GM18502 (cell line): ENCODE results near the gene ACTN2.
"Not testable (repeated sequence)": the region's sequence is repeated elsewhere in the genome, so short reads cannot be mapped to it uniquely, and the experiment has no call there.

Source experiments
- ATAC-seq: cut with Tn5 transposase; IDR thresholded peaks from one replicate; pipeline ENCODE4 v1.9.1; 2021; ENCODE audit warnings: mild to moderate bottlenecking; ENCODE audit not compliant: unreplicated experiment, poor library complexity

ACTN2 gene

DNA sequence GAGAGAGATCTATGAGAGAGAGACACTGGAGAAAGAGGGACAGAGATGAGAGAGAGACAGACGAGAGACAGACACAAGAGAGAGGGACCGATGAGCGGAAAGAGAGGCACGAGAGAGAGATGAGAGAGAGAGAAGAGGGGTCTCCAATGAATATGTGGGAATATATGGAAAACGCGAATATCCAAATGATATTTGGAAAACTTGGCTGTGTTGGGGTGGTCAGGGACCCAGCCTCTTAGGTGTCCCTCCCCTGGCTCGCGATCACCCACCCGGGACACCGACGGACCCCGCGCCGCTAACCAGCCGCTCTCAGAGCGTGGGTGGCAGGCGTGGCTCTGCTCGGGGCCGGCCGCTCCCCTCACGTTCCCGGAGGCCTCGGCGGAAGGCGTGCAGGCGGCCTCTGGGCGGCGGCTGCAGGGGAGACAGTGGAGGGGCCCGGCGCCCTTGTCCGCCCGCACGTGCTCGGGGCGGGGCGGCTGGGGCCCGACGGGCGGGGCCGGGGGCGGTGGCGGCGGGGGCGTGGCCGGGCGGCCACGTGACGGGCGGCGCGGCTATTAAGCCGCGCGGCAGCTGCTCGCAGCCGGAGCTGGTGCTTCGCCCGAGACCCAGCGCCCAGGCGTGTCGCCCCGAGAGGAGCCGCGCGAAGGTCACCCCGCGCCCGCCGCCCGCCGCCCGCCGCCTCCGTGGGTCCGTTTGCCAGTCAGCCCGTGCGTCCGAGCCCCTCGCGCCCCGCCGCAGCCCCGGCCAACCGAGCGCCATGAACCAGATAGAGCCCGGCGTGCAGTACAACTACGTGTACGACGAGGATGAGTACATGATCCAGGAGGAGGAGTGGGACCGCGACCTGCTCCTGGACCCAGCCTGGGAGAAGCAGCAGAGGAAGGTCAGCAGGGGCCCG, at the start of gene ACTN2:
Gene ACTN2, plus strand, starts transcription at position 583 of the 898 bp plus-strand sequence. Its CDS starts 175 bp downstream, at position 758.
- peak; percentile 92 for ATAC-seq

DNA sequence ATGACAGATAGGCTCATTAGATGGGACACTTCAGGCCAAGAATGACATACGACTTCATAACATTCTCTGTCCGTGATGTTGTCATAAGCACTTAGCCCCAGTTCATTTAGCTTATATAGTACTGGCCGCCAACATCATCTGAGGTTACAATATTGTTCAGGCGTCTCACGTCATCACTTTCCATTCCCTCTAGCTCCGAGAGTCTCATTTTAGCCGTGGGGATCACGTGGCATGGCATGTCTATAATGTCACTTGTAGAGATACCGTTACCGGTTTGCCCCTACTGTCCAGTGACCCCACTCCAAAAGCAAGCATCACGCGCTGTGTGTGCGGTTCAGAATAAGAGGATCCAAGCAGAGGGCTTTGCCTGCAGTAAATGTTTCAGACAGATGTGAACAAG, 47.4 kb upstream of the ACTN2 start:
- ATAC-seq, result no peak

DNA sequence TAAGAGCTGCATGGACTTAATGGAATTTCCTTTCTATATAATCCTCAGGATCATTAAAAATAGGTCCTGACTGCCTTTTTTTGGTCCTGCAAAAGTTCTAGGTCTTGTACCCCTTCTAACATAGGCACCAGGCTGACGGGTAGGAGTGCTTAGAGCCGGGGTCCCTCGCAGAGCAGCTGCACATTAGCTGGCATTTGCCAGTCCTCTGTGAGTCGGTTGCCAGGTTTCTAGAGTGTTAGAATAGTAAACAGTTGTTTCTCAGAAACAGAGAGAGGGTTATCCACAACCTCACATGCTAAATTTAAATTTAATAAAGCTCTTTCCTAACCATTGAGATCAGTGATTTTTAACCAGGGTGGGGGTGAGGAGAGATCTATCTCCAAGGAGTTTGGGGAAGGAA, 46.6 kb upstream of the ACTN2 start:
- no peak for ATAC-seq

DNA sequence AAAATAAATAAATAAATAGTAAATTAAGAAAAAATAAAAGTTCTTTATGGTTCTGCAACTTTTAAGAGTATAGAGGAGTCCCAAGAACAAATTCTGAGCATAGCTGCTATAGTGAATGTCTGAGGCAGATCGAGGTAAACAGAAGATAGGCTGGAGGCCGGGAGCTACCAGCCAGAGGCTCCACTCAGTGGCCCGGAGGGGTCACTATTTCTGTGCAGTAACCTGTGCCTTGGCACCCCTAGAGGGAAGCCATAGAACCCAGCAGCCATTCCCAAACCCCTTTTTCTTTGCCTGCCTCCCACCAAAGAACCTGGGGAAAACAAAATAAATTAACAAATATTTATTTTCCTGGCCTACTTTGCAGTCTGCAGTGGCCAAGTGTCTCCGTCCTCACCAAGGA, 43.5 kb upstream of the ACTN2 start:
- ATAC-seq, result no peak

DNA sequence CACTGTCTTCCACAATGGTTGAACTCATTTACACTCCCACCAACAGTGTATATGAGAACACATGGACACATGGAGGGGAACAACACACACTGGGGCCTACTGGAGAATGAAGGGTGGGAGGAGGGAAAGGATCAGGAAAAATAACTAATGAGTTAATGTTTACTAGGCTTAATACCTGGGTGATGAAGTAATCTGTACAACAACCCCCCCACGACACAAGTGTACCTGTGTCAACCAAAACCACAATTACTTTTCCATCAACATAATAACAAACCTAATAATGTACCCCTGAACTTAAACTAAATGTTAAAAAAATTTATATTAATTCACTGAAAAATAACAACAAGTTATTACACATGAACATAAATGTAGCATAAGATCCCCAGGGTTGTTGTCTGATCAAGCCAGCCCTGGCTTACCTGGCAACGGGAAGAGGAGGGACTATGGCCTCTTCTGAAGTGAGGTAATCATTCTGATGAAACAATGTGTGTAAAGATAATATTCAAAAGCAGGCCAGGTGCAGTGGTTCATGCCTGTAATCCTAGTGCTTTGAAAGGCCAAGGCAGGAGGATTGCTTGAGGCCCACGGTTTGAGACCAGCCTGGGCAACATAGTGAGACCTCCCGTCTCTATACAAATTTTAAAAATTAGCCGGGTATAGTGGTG, 41.2 kb upstream of the ACTN2 start:
- no peak for ATAC-seq

DNA sequence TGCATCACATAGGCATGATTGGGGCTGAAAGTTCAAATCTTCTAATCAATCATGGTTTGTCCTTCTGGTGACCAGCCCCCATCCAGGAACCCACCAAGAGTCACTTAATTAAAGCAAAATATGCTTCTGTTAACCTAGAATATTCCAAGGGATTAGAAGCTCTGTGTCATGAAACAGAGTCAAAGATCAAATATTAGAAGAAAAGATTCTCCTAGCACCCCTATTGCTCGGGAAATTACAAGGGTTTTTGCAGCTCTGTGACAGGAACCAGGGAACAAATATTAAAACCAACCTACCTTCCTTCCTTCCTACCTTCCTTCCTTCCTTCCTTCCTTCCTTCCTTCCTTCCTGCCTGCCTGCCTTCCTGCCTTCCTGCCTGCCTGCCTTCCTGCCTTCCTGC, 31.8 kb upstream of the ACTN2 start:
- no peak for ATAC-seq

DNA sequence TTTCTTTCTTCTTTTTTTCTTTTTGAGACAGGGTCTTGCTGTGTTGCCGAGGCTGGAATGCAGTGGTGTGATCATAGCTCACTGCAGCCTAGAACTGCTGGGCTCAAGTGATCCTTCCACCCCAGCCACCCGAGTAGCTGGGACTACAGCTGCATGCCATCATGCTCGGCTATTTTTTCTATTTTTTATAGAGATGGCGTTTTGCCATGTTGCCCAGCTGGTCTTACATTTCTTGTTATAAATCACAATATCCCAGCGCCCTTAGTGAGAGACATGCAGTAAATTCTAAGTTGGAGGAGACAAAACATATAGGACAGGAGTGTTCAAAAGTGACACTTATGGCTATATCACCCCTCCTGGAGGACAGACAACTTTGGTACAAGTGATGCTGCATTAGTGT, 31.3 kb upstream of the ACTN2 start:
- ATAC-seq, result no peak

DNA sequence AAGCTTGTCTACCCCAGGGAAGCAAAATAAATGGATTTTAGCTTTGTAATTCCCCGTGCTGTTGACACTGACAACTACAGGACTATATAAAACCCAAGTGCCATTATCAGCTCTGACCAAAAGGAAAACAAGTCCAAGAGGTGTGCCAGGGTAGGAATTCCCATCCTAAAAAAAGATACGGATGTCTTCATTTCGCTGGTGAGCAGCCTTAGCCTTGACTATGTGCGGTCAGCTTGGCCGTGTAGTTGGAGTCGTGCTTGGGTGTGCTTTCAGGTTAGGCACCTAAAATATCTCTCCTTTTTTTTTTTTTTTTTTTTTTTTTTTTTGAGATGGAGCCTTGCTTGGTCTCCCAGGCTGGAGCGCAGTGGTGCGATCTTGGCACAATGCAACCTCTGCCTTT, 28.9 kb upstream of the ACTN2 start:
- no peak for ATAC-seq

DNA sequence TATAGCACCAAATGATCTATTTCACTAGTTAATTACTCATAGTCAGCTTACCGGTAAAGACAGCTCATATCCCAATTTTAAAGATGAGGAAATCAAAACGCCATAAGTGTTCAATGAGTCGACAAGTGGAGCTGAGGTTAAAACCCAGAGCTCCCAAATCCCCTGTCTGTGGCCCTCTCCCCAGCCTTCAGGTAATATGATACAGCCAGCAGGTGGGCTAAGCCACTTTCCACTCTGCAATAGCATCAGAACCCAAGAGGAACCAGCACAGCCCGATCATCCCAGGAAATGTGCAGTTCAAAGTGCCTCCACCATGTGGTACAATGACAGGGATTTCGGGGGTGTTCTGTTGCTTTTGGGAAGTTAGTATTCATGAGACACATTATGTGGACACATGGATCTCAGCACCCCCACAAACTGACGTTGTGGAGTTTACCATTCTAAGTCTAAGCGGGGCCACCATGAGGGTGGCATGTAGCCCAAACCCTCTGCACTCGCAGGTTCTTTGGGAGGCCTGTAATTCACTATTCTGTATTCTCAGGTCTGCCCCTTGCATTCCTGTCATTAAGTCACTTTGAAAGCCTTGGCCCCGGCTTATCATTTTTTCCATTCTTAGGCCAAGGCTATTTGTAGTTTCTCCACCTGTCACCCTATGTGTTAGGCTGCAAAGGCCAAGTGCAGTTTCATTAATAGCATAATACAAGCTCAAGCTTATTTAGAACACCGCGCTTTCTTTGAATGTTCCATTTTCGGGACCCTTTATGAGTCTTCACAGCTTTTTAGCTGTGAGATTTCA, 26.3 kb upstream of the ACTN2 start:
- ATAC-seq, result no peak

DNA sequence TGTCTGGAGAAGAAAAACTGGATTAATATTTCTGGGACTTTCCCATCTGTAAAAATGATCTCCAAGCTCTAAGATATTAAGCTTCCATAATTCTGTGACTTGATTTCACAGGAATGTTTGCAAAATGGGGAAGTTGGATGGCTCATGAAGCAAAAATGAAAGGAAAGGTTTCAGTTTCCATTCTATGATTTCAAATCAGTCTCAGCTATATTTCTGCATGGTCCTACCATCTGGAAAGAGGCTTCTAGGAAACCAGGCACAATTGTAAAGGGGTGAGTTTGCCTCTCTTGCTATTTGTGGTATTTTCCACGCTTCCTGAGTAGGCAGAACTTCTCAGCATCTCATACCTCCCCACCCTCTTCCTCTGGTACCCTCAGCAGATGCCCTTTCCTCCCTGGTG, 22.4 kb upstream of the ACTN2 start:
- no peak for ATAC-seq

DNA sequence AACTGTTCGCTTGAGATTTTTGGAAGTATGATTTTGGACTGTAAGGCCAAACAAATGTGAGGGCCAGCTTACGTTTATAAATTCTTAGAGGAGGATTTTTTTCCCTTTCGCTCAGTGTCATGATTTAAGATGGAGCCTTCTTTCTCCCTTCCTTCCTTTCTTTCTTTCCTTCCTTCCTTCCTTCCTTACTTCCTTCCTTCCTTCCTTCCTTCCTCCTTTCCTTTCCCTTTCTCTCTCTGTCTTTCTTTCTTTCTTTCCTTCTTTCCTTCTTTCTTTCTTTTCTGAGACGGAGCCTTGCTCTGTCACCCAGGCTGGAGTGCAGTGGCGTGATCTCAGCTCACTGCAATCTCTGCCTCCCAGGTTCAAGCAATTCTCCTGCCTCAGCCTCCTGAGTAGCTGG, 17.4 kb upstream of the ACTN2 start:
- ATAC-seq, result not testable (repeated sequence)

DNA sequence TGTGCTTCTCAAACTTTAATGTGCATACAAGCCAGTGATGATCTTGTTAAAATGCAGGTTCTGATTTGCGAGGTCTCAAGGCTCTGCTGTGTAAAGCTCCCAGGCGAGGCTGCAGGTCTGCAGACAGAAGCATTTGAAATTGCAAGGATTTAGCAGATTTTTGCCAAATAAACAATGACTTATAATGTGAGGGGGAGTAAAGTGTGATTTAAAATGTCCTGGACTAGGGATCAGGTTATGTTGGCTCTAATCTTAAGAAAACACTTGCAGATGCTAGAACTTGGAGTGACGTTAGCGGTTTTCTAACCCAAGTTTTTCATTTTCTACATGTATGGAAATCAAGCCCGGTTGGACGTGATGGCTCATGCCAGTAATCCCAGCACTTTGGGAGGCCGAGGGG, 16.2 kb upstream of the ACTN2 start:
- no peak for ATAC-seq

DNA sequence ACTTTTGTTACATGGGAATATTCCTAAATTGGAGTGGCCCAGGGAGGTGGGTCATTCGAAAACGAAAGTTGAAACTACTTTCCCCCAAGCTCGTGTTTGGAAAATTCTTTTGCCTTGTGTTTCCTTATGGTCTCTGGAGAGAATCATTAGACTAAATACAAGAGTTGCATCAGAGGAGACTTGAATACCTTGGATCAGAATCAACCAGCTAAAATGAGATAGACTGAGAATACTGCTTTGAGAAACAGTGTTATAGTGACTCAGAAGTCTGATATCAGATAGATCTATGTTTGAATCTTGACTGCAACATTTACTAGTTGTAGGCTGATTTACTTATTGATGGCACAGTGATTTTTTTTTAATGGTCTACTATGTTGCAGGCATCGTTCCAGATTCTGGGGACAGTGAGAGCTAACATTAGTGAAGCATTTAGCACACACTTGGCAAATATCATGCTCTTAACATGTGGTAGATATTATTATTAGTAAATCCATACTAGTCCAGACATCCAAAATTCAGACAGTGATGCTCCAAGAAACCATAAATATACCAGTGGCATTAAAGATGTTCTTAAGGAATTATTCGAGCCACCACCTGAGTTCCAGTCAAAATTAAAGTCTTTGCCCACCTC, 12.9 kb upstream of the ACTN2 start:
- ATAC-seq, result no peak

DNA sequence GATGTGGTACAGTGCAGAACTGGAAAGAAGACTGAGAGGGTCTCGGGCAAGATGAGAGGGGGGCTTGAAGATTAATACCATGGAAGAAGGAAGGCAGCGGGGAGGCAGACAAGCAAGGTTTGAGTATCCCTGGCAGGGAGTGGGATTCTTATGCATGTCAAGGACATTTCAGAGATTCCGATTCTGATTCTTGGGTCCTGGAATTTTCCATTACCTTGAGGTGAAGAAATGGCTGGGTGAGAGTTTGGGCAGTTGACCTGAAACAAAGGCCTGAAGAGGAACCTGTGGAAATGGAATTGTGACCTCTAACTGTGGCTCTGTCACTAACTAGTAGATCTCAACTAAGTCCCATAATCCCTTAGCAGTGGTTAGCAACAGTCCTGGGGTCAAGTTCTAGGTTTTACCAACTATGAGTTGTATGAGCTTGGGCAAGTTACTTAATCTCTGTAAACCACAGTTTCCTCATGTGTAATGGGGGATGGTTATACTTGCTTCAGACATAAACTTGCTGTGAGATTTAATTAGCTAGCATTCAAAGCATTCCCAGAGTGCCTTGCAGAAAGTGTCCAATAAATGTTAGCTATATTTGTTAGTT, 8.6 kb upstream of the ACTN2 start:
- no peak for ATAC-seq

DNA sequence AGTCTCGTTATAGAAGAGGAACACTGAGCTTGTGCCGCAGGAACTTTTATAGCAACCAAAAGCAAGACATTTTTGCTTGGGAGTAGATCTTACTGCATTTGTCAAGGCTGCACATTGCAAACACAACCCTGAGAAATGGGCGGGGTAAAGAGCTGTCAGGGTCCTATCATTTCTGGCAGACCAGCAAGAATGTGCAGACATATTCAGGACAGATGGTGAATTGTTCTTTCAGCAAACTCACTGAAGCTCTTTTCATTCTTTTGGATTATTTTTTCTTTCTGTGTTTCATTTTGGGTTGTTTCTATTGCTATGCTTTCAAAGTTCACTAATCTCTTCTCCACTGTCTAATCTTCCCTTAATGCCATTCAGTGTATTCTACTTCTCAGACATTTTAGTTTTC, 5.1 kb upstream of the ACTN2 start:
- no peak for ATAC-seq

DNA sequence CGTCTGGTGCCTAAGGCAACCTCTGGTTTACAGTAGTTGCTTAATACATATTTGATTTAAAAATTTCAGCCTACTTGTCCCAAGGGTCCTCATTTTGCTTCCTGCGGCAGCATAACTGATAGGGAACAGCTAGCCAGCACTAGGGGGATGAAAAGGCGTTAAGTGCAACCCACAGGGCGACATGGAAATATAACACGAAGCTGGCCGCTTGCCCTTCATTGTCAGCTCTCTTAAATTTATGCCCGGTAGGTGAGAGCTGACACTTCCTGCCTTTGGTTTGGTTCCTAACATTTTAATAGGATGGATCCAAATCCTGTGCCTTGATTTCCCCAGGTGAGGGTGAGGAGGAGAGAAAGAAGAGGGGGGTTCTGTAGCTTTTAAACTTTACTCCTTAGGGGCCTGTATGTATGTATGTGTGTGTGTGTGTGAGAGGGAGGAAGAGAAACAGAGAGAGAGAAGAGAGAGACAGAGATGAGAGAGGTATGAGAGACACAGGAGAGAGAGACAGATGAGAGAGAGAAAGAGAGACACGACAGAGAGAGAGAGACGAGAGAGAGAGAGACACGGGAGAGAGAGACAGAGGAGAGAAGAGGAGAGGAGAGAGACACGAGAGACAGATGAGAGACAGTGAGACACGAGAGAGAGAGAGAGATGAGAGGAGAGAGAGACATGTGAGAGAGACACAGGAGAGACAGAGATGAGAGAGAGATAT, 938 bp upstream of the ACTN2 start:
- ATAC-seq, result no peak

DNA sequence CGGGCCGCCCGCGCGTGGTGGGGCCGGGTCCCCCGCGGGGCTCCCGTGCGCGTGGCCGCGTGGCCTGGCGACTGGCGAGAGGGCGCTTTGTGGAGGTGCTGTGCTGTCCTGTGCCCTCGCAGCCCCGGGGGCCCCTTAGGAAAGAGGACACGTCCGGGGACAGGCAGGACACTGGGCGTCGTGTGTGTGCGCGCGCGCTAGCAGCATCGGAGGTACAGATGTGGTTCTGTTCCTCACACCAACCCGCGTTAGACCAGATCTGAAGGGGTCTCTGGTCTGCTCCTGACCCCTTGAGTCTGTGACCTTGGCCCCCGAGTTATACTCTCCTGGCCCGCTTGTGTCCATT, 489 bp downstream of the ACTN2 start:
- no peak for ATAC-seq

DNA sequence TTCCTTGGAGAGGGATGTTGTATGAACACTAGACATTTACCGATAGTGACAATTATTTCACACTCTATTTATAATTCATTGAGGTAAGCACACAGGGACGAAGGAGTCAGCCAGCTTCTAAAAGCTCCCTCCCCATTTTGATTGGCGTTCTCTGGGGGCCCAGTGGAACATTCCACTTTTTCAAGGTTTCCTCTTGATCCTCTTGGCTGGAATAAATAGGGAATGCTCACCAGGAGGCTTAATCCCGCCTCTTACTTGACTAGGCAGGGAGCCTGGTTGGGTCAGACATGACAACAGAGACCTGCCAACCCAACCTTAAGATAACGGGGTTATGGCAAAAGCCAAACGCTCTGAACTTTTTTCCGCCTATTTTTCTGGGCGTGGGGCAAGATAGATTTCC, 974 bp downstream of the ACTN2 start:
- ATAC-seq, result no peak

DNA sequence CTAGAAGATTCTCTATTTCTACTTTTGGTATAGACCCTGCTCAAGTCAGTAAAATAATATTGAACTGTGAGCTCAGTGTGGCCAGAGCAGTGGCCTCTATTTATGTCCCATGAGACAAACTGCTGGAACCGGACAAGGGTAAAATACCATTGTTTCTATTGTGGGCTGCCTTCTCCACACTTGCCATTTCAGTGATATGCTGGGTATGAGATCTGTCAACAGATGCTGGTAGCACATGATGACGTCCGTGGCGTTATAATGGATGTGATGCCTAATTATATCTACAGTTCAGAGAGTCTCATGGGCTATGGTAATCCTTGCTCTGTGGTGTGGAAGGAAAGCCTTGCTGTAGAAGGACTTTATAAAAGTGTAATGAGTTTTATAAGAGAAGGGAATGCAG, 2.4 kb downstream of the ACTN2 start:
- no peak for ATAC-seq
